NCI-H146 treated with DMSO at 0.1 percent for 48 hours (cell line): ENCODE measurements around the gene MTCH1.

Experiments used
- DNase-seq: peaks from one replicate; lab custom pipeline; 2025; ENCODE audit not compliant: unreplicated experiment; lab: John Stamatoyannopoulos, UW

The MTCH1 gene

DNA sequence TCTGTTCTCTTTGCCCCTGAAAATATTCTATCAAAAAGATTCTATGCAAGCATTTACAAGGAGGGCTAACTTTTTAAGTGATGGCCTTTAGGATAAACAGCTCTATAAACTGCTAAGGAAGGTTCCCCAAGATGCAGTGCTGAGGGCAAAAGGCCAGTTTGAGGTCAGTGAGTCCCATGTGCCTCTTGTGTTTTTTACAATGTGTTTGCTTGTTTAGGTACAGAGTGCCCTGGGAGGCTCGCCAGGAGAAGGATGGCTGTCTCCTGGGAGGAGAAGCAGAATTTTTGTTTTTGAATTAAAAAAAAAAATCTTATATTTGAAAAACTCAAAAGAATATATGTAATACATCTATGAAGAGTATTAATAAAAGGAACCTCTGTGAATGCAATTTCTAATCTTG lies 12.8 kb downstream of the MTCH1 start:
- no peak for DNase-seq

DNA sequence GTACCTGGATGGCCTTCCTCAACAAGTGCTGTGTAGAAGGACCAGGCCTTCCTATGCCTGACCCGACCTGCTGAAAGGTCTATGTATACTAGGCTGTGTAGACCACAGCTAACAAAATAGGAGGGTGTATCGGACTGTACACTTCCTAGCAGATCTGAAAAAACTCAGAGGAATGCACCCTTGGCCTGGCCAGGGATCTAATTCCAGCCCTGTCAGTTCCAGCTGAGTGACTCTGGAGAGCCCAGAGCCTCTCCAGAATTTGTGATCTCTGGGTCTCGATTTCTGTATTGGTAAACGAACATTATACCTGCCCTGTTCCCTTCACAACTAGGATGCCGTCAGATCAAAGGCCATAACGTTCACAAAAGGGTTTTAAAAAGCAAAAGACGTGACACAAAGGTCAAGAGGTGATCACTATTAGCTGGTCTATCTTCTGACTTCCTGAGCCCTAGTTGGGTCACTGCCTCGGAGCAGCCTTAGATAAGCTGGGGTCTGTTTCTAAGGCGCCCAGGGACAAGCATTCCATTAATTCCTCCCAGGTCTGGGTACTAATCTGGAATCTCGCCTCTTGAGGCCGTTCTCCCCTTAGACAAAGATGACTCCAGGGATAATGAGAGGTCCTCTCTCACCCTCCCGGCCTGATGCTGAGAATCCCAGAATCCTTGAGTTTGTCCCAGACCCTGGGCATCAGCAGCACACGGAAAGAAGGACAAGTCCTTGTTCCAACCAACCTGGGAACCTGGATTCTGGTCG lies 13.9 kb downstream of the MTCH1 start:
- DNase-seq = no peak

DNA sequence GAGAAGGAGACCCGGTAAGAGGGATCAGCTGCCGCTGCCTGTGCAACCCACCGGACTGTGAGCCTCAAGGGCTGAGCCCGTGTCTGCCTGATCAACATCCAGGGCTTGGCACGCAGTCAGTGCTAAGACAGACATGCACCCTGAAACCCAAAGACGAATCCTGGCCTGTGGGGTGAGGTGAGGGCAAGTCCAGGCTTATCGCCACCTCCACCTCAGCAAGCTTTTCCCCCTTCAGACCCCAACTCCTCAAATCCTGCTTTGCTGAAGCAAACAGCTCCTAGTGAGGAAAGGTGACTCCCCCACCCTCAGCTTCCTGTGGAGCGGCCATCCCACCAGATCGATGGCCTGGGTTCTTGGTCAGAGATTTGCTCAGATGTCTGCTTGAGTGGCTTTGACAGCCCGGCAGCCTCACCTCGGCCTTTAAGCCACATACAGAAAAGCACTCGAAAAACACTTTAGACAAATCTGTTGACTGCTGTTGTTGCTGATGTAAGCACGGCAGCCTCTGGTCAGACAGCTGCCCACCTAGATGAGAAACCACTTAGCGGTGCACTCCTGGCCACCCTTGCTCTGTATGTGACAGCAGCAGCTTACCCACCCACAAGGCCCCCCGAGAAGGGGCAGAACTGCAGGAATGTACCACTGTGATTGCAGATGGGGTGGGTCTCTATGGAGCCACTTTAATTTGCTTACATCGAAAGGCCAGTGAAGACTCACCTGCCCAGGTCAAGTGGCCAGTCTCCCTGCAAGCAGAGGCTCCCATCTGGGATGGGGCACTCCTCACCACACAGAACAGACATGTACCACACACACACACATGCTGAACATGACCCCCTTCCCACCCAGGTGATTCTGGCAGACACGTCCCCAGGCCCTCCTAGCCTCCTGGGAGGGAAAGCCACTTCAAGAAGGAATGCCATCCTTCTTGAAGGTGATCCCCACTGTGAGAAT lies 14.8 kb downstream of the MTCH1 start:
- no peak for DNase-seq

DNA sequence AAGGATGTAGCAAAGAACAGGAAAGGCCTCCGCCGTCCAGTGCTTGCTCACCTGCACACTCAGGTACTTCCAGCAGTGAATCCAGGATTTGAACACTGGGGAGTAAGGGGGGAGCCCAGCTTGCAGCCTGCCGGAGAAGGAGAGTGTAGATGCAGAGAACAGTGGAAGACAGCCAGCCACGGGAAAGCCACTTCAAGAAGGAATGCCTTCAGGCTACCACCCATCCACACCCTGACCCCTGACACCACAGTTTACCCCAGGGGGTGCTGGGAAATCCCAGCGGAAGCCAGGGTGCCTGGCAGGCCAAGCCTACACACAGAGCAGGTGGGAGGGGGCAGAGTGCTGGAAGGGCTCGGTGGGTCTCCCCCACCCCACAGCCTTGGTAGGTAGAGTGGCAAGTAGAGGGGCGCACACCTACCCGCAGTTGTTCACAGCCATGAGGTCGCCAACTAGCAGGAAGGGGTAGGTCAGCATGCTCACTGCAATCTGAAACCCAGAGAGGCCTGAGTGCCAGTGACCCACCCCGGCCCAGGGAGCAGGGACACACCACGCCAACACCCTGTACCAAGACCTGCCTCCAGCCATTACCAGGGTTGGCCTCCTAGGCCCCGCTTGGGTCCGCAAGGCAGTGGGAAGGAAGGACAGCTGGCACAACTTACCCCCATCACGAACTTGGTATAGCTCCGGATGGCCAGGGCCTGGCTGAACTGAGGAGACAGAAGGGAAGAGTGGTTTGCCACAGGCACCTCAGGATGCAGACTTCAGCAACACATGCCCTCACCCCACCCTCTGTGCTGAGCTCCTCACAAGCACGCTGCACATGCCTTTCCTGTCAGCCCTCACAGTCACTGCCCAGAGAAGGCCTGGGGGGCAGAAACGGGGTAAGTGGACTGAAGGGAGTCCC lies 15.8 kb downstream of the MTCH1 start:
- no peak for DNase-seq

DNA sequence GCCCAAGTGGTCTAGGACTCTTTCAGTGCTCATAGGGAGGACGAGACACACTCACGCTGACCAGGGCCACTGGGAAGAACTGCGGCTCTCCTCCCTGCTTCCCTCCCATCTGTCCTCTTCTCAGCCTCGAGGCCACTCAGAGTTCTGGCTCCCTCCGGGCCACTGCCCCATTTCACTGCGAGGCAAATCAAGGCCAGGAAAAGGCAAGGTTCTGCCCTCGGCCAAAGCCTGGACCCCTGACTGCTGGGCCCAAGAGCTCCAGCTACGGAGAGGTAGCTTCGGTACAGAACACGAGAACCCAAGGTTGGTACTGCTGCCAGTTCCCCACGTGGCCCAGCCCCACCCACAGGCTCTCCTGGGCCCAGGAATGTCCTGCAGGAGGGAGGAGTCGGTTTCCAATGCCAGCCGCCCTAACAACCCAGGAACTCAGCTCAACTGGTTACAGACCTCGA lies 16.7 kb downstream of the MTCH1 start:
- no peak for DNase-seq

DNA sequence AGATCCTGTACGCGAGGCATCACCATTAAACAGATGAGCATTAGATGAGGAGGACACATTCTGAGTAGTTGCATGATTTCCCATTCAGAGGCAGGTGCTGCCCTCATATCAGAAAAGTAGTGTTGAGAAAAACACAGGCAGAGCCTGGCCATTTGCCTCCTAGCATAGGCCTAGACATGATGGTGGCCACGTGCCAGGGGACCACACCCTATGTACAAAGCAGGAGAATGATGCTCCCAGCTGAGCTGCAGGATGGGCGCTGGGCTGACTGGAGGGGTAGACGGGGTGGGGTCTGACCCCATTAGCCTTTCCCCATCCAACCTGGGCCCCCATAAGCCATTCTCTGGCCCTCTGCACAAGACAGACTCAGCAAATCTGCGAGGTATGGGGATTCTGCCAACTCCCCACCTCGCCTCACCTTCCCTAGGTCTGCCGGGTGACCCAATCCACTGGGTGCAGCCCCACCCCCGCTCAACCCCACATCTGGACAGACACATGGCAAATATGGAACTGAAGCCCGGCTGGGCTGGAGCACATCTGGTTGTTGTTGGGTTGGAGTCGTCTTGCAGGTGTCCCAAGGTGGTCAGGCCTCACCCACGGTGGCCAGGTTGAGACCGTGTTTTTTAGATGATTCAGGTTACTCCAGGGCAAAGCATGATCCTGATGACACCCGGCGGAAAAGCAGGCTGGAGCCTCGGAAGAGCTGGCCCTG lies 17.6 kb downstream of the MTCH1 start:
- DNase-seq = no peak

DNA sequence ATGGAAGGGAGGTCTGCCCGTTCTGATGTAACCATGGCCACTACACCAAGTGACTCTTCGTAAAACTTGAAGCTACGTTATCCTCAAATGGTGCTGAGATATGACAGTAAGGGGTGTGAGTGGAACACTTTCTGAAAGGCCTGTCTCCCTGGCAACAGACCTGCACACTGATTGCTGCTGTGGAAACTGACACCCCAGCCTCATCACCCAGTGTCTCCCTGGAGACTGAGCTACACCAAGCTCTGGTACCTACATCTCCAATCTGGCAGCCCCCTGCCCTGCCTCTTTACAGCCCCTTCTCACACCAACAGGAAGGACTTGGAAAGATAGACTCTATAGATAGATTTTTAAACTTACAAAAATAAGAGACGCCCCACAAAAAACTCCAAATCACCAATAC lies 18.2 kb downstream of the MTCH1 start:
- no peak for DNase-seq

DNA sequence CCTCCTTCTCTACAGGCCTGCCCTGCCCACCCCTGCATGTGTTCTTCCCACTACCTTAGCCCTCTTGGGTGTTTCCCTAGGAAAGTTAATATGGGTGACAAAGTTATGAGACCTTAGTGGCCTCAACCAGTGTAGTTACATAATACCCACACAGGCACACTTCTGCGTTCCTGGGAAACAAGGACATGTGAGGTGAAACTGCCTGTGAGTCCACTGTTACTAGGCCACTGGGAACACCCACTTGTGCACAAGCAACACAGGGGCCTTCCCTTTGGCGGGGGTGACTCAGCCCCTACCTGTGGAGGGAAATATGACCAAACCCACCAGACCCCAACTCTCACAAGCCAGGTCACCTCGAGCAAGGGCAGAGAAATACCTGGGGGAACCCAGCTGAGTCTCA lies 18.7 kb downstream of the MTCH1 start:
- no peak for DNase-seq

DNA sequence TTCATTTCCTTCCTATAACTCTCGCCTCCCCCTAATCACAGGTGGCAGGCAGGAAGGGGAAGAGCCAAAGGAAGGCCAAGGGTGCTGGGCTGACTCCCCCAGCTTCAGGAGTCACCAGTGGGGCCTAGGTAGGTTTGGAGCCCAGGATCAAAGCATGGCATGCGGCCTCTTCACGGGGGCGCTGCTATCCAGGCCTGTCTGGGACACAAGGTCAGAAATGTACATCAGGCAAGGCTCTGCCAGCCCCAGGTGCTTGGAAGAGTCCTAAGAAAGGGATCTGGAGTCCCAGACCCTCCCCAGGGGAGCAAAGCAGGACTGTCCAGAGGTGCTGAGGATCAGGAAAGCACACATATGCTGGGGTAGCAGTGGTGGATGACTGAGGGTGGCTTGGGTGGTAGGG lies 21.1 kb downstream of the MTCH1 start:
- DNase-seq = no peak

DNA sequence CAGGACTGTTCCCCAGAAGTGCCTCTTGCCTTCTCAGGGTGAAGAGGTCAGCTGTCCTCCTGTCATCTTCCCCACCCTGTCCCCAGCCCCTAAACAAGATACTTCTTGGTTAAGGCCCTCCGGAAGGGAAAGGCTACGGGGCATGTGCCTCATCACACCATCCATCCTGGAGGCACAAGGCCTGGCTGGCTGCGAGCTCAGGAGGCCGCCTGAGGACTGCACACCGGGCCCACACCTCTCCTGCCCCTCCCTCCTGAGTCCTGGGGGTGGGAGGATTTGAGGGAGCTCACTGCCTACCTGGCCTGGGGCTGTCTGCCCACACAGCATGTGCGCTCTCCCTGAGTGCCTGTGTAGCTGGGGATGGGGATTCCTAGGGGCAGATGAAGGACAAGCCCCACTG lies 21.6 kb downstream of the MTCH1 start:
- no peak for DNase-seq

DNA sequence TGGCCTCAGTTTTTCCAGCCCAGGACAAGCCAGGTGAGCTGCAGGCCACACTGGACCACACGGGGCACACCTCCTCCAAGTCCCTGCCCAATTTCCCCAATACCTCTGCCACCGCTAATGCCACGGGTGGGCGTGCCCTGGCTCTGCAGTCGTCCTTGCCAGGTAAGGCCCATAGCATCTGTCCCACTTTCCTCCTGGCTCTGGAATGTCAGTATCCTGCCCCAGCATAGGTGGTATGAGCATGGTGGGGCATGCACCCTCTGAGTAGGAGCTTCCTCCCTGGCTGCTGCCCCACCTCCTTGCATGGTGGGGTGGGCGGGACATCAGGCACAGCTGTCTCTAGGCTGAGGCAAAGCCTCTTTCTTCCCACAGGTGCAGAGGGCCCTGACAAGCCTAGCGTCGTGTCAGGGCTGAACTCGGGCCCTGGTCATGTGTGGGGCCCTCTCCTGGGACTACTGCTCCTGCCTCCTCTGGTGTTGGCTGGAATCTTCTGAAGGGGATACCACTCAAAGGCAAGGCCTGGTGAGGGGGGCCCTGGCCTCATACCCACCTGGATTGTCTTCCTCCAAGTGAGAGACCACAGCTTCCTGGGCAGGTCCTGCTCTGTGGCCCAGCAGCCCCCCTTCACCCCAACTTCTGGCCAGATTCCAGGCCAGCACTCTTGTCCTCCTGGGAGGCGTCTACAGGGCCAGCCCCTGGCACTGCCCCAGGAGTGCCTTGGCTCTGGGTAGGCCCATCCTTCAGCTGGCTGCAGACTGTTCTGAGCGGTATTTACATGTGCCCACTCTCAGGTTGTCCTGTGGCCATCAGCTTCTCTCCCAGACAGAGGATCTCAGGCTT lies 22.3 kb downstream of the MTCH1 start:
- no peak for DNase-seq

DNA sequence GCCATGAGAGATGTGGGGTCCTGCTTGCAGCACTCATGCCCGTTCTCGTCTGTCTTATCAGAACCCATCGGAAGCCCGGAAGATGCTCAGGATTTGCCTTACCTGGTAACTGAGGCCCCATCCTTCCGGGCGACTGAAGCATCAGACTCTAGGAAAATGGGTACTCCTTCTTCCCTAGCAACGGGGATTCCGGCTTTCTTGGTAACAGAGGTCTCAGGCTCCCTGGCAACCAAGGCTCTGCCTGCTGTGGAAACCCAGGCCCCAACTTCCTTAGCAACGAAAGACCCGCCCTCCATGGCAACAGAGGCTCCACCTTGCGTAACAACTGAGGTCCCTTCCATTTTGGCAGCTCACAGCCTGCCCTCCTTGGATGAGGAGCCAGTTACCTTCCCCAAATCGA lies 23.1 kb downstream of the MTCH1 start:
- DNase-seq = no peak

DNA sequence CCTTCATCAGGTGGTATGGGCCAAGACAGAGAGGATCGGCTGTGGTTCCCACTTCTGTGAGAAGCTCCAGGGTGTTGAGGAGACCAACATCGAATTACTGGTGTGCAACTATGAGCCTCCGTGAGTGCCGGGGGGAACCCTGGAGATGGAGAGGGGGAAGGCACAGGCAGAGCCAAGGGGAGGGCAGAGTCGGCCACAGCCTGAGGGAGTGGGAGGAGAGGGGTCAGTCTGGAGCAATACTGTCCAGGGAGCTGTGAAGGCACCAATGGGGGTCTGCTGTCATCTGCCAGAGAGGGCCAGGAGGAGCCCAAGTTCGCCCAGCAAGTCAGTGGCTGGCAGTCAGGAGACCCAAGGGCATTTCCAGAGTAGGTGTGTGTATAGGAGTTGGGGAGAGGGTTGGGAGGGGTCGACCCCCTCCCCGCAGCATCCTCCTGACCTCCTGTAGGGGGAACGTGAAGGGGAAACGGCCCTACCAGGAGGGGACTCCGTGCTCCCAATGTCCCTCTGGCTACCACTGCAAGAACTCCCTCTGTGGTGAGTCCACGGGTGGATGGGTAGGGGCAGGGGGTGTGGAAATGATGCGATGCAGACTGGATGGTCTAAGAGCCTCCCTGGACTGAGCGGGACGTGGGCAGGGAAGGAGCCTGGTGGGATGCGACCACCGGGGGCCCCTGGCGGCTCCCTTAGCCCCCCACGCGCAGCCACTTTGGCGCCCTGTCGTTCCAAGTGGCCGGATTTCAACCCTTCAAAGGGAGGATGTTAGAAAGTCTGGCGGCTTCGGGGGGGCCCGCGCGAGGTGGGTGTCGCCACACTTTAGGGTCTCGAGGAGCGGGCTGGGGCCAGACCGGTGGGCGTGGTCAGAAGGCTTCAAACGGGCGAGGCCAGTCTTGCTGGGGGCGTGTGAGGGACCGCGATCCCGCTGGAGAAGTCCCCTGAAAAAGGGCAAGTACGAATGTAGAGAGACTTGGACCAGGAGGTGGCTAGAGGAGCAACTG lies 24.3 kb downstream of the MTCH1 start:
- no peak for DNase-seq

DNA sequence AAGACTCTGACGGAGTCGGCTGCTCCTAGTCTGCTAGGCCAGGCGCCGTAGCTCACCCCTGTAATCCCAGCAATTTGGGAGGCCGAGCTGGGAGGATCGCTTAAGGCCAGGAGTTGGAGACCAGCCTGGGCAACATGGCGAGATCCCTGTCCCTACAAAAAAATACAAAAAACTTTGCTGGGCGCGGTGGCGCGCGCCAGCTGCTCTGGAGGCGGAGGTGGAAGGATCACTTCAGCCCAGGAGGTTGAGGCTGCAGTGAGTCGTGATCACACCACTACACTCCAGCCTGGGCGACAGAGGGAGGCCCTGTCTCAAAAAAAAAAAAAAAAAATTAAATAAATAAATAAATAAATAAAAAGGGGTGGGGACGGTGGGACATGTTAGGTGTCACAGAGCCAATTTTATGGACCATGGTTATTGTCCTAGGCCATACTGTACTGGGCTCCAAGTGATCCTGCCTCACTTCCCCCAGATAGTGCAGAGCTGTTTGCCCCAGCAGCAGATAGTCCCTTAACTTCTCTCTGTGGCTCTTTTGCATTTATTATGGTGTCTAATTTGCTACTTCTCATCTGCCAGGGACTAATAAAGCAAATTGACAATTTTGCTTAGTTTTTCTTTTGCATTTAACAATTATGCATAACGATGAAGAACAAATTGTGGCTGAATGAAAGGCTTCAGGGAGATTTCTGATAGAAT lies 26.3 kb downstream of the MTCH1 start:
- no peak for DNase-seq

DNA sequence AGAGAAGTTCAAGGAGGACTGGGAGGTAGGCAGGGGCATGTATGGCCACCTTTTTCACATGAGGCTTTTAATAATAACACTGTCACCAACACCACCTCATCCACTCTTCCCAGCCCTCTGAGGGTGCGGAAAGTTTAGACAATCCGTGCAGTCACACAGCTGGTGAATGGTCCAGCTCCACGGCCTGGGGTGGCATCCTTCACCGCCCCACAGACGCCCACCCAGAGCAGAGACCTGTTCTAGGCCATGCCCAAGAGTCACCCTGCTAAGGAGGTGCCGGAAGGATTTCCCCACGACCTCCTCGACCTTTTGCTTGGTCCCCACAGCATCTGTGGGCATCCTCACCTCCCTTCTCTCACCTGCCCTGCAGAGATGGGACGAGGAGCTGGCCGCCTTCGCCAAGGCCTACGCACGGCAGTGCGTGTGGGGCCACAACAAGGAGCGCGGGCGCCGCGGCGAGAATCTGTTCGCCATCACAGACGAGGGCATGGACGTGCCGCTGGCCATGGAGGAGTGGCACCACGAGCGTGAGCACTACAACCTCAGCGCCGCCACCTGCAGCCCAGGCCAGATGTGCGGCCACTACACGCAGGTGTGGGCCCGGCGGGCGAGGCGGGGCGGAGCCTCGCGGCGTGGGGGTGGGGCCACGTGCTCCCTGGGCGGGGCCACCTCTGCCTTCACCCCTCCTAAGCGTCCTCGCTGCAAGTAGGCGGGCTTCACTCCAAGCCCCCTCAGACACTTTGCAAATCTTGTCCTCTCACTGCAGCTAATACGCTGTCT lies 27.0 kb downstream of the MTCH1 start:
- DNase-seq = no peak

DNA sequence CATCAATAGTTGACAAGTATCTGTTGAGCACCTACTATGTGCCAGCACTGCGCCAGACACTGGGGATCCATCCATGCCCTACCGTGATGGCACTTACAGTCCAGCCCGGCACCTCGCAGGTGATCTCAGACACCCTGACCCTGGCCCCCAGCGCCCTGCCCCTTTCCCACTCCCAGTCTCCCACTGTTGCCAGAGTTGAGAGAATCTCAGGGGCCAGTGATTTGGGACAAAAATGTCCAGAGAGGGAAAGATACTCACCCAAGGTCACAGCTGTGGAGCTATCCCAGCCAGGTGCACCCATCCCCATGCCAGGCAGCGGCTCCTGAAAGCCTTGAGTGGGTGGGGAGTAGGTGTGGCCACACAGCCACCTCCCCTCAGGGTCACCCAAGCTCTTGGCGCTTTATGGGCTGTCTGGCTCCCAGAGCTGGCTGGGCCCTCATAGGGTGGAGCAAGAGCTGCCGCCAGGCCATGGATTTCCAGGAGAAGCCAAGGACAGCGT lies 28.2 kb downstream of the MTCH1 start:
- DNase-seq = no peak

DNA sequence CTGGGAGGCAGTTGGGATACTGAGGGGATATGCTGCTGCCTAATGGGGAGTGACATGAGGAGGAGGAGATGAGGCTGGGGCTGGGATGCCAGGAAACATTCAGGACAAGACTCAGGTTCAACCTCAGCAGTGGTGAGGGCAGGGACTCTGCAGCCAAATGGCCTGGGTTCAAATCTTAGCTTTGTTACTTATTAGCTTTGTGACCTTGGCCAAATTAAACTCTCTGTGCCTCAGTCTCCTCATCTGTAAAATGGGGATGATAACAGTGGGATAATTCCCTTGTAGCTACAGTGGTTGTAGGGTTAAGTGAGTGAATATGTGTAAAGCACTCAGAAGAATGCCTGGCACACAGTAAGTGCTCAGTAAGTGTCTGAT lies 29.6 kb downstream of the MTCH1 start:
- no peak for DNase-seq
